Fibroblast of pulmonary artery (primary cell): ENCODE data around the gene PPP3R1.

Source experiments
- DNase-seq: peaks from one replicate; pipeline ENCODE4 v3.0.0-alpha.2; 2010; ENCODE audit warnings: low read depth
- H3K4me3 ChIP-seq: replicated peaks from 2 replicates; pipeline ENCODE4 v1.5.1; 2011; ENCODE audit warnings: low read depth, mild to moderate bottlenecking, control low read depth, low read length, moderate library complexity
- TF ChIP-seq, protein P1 (sequence below): IDR thresholded peaks from 2 replicates; pipeline ENCODE4 v1.5.1; 2011; ENCODE audit warnings: mild to moderate bottlenecking, control low read depth, low read length, inconsistent platforms; ENCODE audit errors: missing control alignments

Gene PPP3R1

DNA sequence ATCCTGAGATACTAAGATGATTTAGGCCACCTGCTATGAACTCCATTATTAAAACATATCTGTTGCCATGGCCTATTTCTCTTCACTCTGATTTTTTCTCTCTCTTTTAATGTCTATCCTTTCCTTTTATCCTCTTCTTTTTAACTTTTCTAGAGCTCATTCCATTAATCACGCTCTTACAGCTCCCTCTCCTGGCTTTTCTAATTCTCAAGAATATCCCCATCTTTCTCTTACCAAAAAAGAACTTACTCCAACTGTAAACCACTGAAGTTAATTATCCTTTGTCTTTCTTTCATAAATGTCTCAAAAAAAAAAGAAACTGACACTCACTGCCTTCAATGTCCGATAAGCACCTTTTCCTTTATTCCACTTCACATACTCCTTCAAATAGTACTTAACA lies 7.9 kb downstream of the PPP3R1 start:
- H3K4me3 ChIP-seq, result no peak overlapping the region
- no peak for DNase-seq
- TF ChIP-seq, protein P1, sequence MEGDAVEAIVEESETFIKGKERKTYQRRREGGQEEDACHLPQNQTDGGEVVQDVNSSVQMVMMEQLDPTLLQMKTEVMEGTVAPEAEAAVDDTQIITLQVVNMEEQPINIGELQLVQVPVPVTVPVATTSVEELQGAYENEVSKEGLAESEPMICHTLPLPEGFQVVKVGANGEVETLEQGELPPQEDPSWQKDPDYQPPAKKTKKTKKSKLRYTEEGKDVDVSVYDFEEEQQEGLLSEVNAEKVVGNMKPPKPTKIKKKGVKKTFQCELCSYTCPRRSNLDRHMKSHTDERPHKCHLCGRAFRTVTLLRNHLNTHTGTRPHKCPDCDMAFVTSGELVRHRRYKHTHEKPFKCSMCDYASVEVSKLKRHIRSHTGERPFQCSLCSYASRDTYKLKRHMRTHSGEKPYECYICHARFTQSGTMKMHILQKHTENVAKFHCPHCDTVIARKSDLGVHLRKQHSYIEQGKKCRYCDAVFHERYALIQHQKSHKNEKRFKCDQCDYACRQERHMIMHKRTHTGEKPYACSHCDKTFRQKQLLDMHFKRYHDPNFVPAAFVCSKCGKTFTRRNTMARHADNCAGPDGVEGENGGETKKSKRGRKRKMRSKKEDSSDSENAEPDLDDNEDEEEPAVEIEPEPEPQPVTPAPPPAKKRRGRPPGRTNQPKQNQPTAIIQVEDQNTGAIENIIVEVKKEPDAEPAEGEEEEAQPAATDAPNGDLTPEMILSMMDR, result peak; percentile 31

DNA sequence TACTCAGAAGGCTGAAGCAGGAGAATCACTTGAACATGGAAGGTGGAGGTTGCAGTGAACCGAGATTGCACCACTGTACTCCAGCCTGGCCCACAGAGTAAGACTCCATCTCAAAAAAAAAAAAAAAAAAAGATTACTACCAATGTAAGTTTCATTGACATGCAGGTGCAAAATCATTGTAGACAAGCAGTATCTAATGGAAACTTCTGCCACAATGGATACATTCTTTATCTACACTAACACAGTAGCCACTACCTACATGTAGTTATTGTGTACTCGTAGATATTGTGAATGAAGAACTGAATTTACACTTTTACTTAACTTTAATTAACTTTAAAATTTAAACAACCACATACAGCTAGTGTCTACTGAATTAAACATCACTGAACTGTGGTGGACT lies 10.6 kb downstream of the PPP3R1 start:
- no peak overlapping the region for H3K4me3 ChIP-seq
- TF ChIP-seq, protein P1, result no peak
- DNase-seq, result no peak

DNA sequence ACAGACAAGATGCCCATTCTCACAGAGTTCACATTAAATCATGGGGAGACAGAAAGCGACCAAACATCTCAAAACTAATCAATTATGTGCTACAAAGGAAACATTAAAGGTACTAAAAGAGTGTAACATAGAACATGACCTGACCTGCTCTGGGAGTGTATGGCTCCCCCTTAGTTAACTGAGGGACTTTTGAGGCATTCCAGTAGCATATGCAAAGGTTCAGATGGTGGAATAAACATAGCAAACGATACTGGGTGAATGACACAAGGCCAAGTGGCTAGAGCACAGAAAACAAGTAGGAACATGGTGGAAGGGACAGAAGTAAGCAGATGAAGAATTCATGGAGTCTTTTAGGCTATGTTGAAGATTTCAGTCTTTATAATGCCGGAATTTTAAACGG lies 11.9 kb downstream of the PPP3R1 start:
- H3K4me3 ChIP-seq, result no peak overlapping the region
- TF ChIP-seq, protein P1, result no peak
- DNase-seq, result no peak

DNA sequence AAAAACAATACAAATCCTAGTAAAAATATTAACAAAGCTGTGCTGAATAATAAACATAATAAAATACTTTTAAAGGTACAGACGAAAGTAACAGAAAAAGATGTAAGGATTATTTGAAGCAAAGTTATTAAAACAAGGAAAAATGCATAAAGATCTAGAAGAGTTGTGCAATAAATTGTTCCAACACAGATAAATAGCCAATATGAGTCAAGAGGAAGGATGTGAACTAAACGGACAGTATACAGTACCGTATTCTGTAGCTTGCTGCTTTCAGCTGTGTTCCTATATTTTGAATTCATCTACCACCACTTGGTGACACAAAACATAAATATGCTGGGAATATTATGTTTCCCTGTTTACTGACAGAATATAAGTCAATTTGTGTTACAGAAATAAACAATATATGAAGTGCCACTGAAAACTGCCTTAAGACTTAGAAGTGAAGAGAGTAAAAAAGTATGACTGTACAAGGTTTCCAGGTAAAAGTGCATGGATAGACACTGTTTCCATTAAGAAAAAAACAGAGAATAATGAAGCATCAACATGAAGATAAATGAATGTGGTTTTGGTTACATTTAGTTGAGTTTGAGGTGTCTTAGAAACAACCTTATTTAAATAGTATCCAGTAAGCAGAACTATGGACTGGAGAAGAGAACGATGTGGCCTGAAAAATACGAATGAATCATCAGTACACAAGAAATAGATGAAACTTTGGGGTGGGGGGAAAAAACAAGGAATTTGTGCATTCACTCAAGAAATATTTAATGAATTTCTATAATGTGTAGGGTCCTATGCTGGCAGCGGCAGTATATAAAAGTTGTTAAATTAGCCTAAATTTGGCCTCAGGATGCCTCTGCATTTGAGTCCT lies 13.1 kb downstream of the PPP3R1 start:
- H3K4me3 ChIP-seq, result no peak overlapping the region

DNA sequence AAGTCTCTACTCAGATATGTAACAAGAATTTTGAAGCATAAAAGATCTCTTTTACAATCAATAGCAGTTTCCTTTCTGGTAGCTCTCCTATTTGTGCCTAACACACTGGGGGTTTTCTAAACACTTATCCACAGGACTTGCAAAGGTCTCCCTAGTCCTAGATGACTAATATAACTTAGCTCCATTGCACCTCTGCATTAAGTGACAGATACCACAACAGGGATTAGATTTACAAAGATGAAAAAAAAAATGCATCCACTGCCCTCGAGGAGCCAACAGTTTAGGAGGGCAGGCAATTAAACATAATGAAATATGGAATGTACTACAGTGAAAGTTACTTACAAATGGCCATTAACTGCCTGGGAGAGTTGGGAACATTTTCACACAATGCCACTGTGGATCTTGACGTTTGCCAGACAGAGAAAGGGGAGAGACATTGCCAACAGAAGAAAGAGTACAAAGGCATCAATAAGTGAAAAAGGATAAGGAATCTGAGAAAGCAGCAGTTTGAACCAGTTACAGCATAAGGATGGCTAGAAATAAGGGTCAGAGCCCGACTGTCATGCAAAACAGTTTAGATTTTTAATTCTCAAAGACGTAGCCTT lies 14.3 kb downstream of the PPP3R1 start:
- no peak for DNase-seq

More for the DNA sequence above, 13.1 kb downstream of the PPP3R1 start:
- TF ChIP-seq, protein P1, result no peak
- peak; percentile 51 for DNase-seq

DNA sequence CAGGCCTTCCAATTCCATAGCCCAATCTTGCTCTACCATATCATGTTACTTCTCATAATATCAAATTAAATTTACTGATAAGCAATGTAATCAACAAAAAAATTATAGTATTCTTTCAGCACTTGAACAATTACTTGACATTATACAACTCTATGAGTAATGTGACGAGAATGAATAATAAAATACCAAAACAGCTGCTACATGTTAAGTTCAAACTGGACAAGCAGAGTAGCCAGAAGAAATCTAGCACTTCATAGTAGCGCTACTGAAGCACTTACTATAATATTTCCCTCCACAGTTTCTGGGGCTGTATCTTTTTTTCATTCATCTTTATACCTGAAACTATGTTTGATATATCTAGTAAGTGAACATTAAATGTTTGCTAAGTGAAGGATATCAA lies 14.9 kb downstream of the PPP3R1 start:
- TF ChIP-seq, protein P1, result no peak
- peak; percentile 69 for DNase-seq
- H3K4me3 ChIP-seq, result no peak overlapping the region

More for the DNA sequence above, 14.3 kb downstream of the PPP3R1 start:
- H3K4me3 ChIP-seq, result no peak overlapping the region
- TF ChIP-seq, protein P1, result no peak

DNA sequence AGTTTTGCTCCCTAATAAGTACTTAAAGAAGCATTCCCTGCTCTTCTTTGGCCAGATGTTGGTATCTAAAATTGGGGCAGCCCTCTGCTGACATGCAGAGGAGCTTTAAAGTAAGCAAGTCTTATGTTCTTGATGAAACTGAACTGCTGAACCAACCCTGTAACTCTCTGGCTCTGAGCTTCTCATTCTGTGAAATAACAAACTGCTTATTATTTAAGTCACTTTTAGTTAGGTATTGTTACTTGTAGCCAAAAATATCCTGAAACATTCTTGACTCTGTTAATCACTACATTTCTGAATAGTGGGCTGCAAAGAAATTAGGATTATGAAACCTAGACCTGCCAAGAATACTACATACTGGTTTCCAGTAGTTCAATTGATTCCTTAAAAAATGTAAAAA lies 15.5 kb downstream of the PPP3R1 start:
- H3K4me3 ChIP-seq, result no peak overlapping the region
- TF ChIP-seq, protein P1, result no peak
- DNase-seq, result no peak
